Liver (tissue), 9 donors: ENCODE results near the gene PPP1R26. TPM values are rescaled to one million over a fixed set of nuclear protein-coding genes. Genes with fewer than 3 reads are reported as not detected.

Experiments
- DNase-seq: peaks from one replicate; pipeline ENCODE4 v3.0.0-alpha.2; 2017; ENCODE audit warnings: low spot score
- H3K27ac ChIP-seq, 2 donors: one replicate each; pipeline ENCODE4 v1.7.0; 2013; ENCODE audit warnings: inconsistent platforms in 2 of 2, low read length in 2 of 2, control low read depth in 1 of 2, low read depth in 1 of 2, mild to moderate bottlenecking in 1 of 2
- H3K27me3 ChIP-seq, 4 donors: one replicate each; pipeline versions ENCODE4 v1.6.1 to v1.7.0; 2013; ENCODE audit warnings: low read length in 3 of 4, inconsistent platforms in 1 of 4, mild to moderate bottlenecking in 1 of 4, moderate library complexity in 1 of 4; ENCODE audit not compliant: control insufficient read depth in 4 of 4, insufficient read depth in 4 of 4
- H3K36me3 ChIP-seq, 4 donors: one replicate each; pipeline versions ENCODE4 v1.6.1 to v1.7.0; 2013; ENCODE audit warnings: low read length in 3 of 4, mild to moderate bottlenecking in 3 of 4, low read depth in 1 of 4, moderate library complexity in 1 of 4; ENCODE audit not compliant: control insufficient read depth in 4 of 4, insufficient read depth in 3 of 4
- H3K4me1 ChIP-seq, 4 donors: one replicate each; pipeline versions ENCODE4 v1.6.1 to v1.7.0; 2013; ENCODE audit warnings: low read length in 3 of 4, mild to moderate bottlenecking in 3 of 4, moderate library complexity in 1 of 4; ENCODE audit not compliant: control insufficient read depth in 4 of 4, insufficient read depth in 4 of 4
- H3K4me3 ChIP-seq, 3 donors: one replicate each; pipeline versions ENCODE4 v1.6.1 to v1.7.0; 2013; ENCODE audit warnings: low read length in 3 of 3, control low read depth in 1 of 3, low read depth in 1 of 3, mild to moderate bottlenecking in 1 of 3
- H3K9ac ChIP-seq, 2 donors: one replicate each; pipeline ENCODE4 v1.7.0; 2013; ENCODE audit warnings: low read length in 2 of 2, mild to moderate bottlenecking in 2 of 2, moderate library complexity in 2 of 2, control low read depth in 1 of 2, low read depth in 1 of 2
- H3K9me3 ChIP-seq, 4 donors: one replicate each; pipeline versions ENCODE4 v1.6.1 to v1.7.0; 2013; ENCODE audit warnings: low read length in 3 of 4; ENCODE audit not compliant: control insufficient read depth in 4 of 4
- ATF3 ChIP-seq: IDR thresholded peaks from 2 replicates; pipeline ENCODE4 v1.6.1; 2016; ENCODE audit warnings: antibody characterized with exemption
- CTCF ChIP-seq: fragments of 150-350 bp; IDR thresholded peaks from 2 replicates; pipeline ENCODE4 v1.5.1; 2017; ENCODE audit warnings: improper control_type of control experiment, low read depth, low read length; ENCODE audit not compliant: missing input control
- EGR1 ChIP-seq, 2 donors: IDR thresholded peaks; 2 replicates each; pipeline ENCODE4 v1.6.1; 2016 to 2018; ENCODE audit warnings: antibody characterized with exemption in 2 of 2, low read depth in 2 of 2
- FOXA1 ChIP-seq: IDR thresholded peaks from 2 replicates; pipeline ENCODE4 v1.6.1; 2016; ENCODE audit warnings: antibody characterized with exemption
- FOXA2 ChIP-seq: IDR thresholded peaks from 2 replicates; pipeline ENCODE4 v1.6.1; 2016; ENCODE audit warnings: antibody characterized with exemption
- GABPA ChIP-seq, 2 donors: IDR thresholded peaks in 1 of 2; conservative IDR thresholded peaks in 1 of 2; 2 replicates each; pipeline ENCODE4 v1.6.1; 2016; ENCODE audit warnings: antibody characterized with exemption in 2 of 2, mild to moderate bottlenecking in 1 of 2, moderate library complexity in 1 of 2
- HNF4A ChIP-seq, 2 donors: conservative IDR thresholded peaks; 2 replicates each; pipeline ENCODE4 v1.6.1; 2016; ENCODE audit warnings: antibody characterized with exemption in 2 of 2, mild to moderate bottlenecking in 2 of 2
- HNF4G ChIP-seq: IDR thresholded peaks from 2 replicates; pipeline ENCODE4 v1.6.1; 2016; ENCODE audit warnings: antibody characterized with exemption
- JUND ChIP-seq, 2 donors: IDR thresholded peaks; 2 replicates each; pipeline ENCODE4 v1.6.1; 2016; ENCODE audit warnings: antibody characterized with exemption in 2 of 2
- MAX ChIP-seq: IDR thresholded peaks from 2 replicates; pipeline ENCODE4 v1.6.1; 2016; ENCODE audit warnings: antibody characterized with exemption
- NR2F2 ChIP-seq: IDR thresholded peaks from 2 replicates; pipeline ENCODE4 v1.6.1; 2016; ENCODE audit warnings: antibody characterized with exemption
- RAD21 ChIP-seq, 2 donors: IDR thresholded peaks; 2 replicates each; pipeline ENCODE4 v1.6.1; 2016; ENCODE audit warnings: antibody characterized with exemption in 2 of 2, mild to moderate bottlenecking in 2 of 2
- REST ChIP-seq: IDR thresholded peaks from 2 replicates; pipeline ENCODE4 v1.6.1; 2016; ENCODE audit warnings: antibody characterized with exemption, mild to moderate bottlenecking
- RXRA ChIP-seq, 2 donors: IDR thresholded peaks; 2 replicates each; pipeline ENCODE4 v1.6.1; 2017 to 2018; ENCODE audit warnings: antibody characterized with exemption in 2 of 2, mild to moderate bottlenecking in 1 of 2
- SP1 ChIP-seq: IDR thresholded peaks from 2 replicates; pipeline ENCODE4 v1.6.1; 2018; ENCODE audit warnings: antibody characterized with exemption, mild to moderate bottlenecking
- TAF1 ChIP-seq: conservative IDR thresholded peaks from 2 replicates; pipeline ENCODE4 v1.6.1; 2016; ENCODE audit warnings: antibody characterized with exemption, mild to moderate bottlenecking
- YY1 ChIP-seq: IDR thresholded peaks from 2 replicates; pipeline ENCODE4 v1.6.1; 2016; ENCODE audit warnings: antibody characterized with exemption, mild to moderate bottlenecking
- ZBTB33 ChIP-seq: IDR thresholded peaks from 2 replicates; pipeline ENCODE4 v1.6.1; 2016; ENCODE audit warnings: antibody characterized with exemption
- WGBS: extraction: QIAGEN DNeasy Blood & Tissue Kit; methylation state at CpG from one replicate; pipeline ENCODE4 v1.1.7; 2013; 5-methylcytosine and 5-hydroxymethylcytosine counted together
- polyA plus RNA-seq, 2 donors: library from polyadenylated mRNA; stranded (reverse) in 1 of 2; unstranded in 1 of 2; fragments of 200-250 nt in 1 of 2; fragments of >200 nt in 1 of 2; fragmentation: Nextera tagmentation in 1 of 2; extraction: Ambion mirVana in 1 of 2; gene quantifications; one replicate each; pipeline versions ENCODE4 v1.2.1 to v1.2.3, GENCODE V29; 2013 to 2015
- total RNA-seq, 2 donors: library from RNA; depleted of rRNA; stranded (reverse); fragments of >200 nt; gene quantifications; one replicate each; pipeline ENCODE4 v1.2.3, GENCODE V29; 2014
- donor health status: healthy.
- donor health status: healthy.
- donor health status: healthy.
- donor health status: healthy.
- donor health status: healthy.

PPP1R26 gene
- total and polyA plus RNA-seq, 4 donors, result 1.5 to 9.5 (median 4.2) TPM

- WGBS, result 96% methylated on average over 7 of the region's 7 CpGs
- Histone ChIP-seq H3K36me3 (no peaks in the 10 kb centered on the region), H3K4me1 (no peaks in the 10 kb centered on the region), H3K27ac (no peak overlapping the region), H3K9ac (no peak overlapping the region), H3K27me3 (no peaks in the 10 kb centered on the region), H3K4me3 (no peak overlapping the region), H3K9me3 (no peaks in the 10 kb centered on the region)
- TF ChIP-seq ZBTB33, result no peak
- no peak for TF ChIP-seq EGR1 (IDR thresholded peaks at IDR 0.05; ENCODE audit: low read depth in 2 of 2)
- TF ChIP-seq CTCF, result no peak
- TF ChIP-seq RXRA (IDR thresholded peaks at IDR 0.05), result no peak
- TF ChIP-seq RAD21 (IDR thresholded peaks at IDR 0.05), result no peak
- TF ChIP-seq HNF4A (conservative IDR thresholded peaks at IDR 0.05), result no peak
- no peak for TF ChIP-seq FOXA1
- no peak for TF ChIP-seq ATF3
- TF ChIP-seq NR2F2, result no peak
- TF ChIP-seq HNF4G, result no peak
- no peak for TF ChIP-seq GABPA (IDR thresholded peaks at IDR 0.05 in 1 of 2, conservative IDR thresholded peaks at IDR 0.05 in 1 of 2)
- no peak for DNase-seq
Observed at GRCh38 chr9:135464181-135464580, 15.4 kb upstream of the PPP1R26 start.

- WGBS, result 61% methylated on average over 16 of the region's 16 CpGs
- no peak for DNase-seq
Observed at GRCh38 chr9:135468854-135469521, 10.6 kb upstream of the PPP1R26 start.

More at GRCh38 chr9:135468854-135469521, 10.6 kb upstream of the PPP1R26 start:
- H3K4me3 ChIP-seq, result no peak overlapping the region
- H3K27ac ChIP-seq, result no peak overlapping the region
- H3K36me3 ChIP-seq, result no peaks in the 10 kb centered on the region
- no peaks in the 10 kb centered on the region for H3K27me3 ChIP-seq
- no peaks in the 10 kb centered on the region for H3K9me3 ChIP-seq
- no peaks in the 10 kb centered on the region for H3K4me1 ChIP-seq
- TF ChIP-seq ATF3 (no peak), GABPA (IDR thresholded peaks at IDR 0.05 in 1 of 2, conservative IDR thresholded peaks at IDR 0.05 in 1 of 2) (no peak), TAF1 (no peak), MAX (no peak), EGR1 (IDR thresholded peaks at IDR 0.05; ENCODE audit: low read depth in 2 of 2) (no peak), HNF4G (no peak), FOXA1 (no peak), REST (no peak), FOXA2 (no peak), RAD21 (IDR thresholded peaks at IDR 0.05) (no peak), CTCF (no peak), JUND (IDR thresholded peaks at IDR 0.05) (no peak), HNF4A (conservative IDR thresholded peaks at IDR 0.05) (no peak), SP1 (no peak), NR2F2 (no peak), RXRA (IDR thresholded peaks at IDR 0.05) (no peak), ZBTB33 (no peak), YY1 (no peak)
- H3K9ac ChIP-seq, result no peak overlapping the region
